HCT116 (cell line): Measurements from ENCODE around the gene SCN1B. TPM values are rescaled to one million over a fixed set of nuclear protein-coding genes. Genes with fewer than 3 reads are reported as not detected.

Source experiments
- ATAC-seq: fragments of 200-7000 bp; cut with Tn5 transposase; 2 replicates; pipeline ENCODE4 v1.9.1; 2020; ENCODE audit warnings: mild to moderate bottlenecking, moderate library complexity
- BruUV-seq: library from RNA; stranded (reverse); fragments of 400-500 nt; replicated peaks from 2 replicates; lab custom pipeline; 2021; lab: Mats Ljungman, UMichigan
- CTCF ChIA-PET: fragments of 300-600 bp; sonication (Branson Sonifier 250); formaldehyde crosslinking; loops from one replicate; lab custom pipeline; 2021; ENCODE audit warnings: antibody characterized with exemption; lab: Charles Lee
- POLR2A ChIA-PET: fragments of 300-600, 350-600 bp; sonication (Branson Sonifier 250); formaldehyde crosslinking; loops from one replicate; lab custom pipeline; 2021; ENCODE audit warnings: antibody characterized with exemption; lab: Charles Lee
- RAD21 ChIA-PET, 2 experiments: fragments of 300-600 bp; sonication (Branson Sonifier 250); formaldehyde crosslinking; loops; one replicate each; lab custom pipeline; 2023; ENCODE audit warnings: low total read pairs in 2 of 2; ENCODE audit not compliant: uncharacterized antibody in 2 of 2, unreplicated experiment in 2 of 2, low non-redundant PET in 1 of 2; lab: Charles Lee
- DNase-seq: peaks from one replicate; pipeline ENCODE4 v3.0.0-alpha.2; 2010; ENCODE audit warnings: low read depth, low spot score
- H2AFZ ChIP-seq: fragments of 200-600 bp; shearing (Covaris generic), sonication (generic); 2 replicates; pipeline ENCODE4 v1.6.1; 2017; ENCODE audit warnings: low read depth, mixed run types, mixed read lengths, antibody characterized with exemption, low read length; ENCODE audit not compliant: poor library complexity, severe bottlenecking
- H3K27ac ChIP-seq: 2 replicates; pipeline ENCODE4 v1.5.1; 2012; ENCODE audit warnings: low read depth, low read length
- H3K27me3 ChIP-seq: fragments of 200-600 bp; sonication (generic); 2 replicates; pipeline ENCODE4 v1.6.1; 2016; ENCODE audit warnings: mixed run types, low read length, mixed read lengths; ENCODE audit not compliant: insufficient read depth
- H3K36me3 ChIP-seq, 2 experiments: fragments of 200-500 bp in 1 of 2; fragments of 200-600 bp in 1 of 2; sonication (Bioruptor generic) in 1 of 2; sonication (generic) in 1 of 2; 2 replicates each; pipeline versions ENCODE4 v1.5.1 to v1.6.1; 2014 to 2016; ENCODE audit warnings: low read length in 2 of 2, inconsistent platforms in 1 of 2, mixed read lengths in 1 of 2, mixed run types in 1 of 2; ENCODE audit not compliant: insufficient read depth in 2 of 2, control insufficient read depth in 1 of 2
- H3K4me1 ChIP-seq, 2 experiments: fragments of 200-600 bp in 1 of 2; sonication (generic) in 1 of 2; 2 replicates each; pipeline versions ENCODE4 v1.5.1 to v1.6.1; 2012 to 2017; ENCODE audit warnings: low read length in 2 of 2, inconsistent platforms in 1 of 2, mild to moderate bottlenecking in 1 of 2, mixed read lengths in 1 of 2, mixed run types in 1 of 2, moderate library complexity in 1 of 2; ENCODE audit not compliant: insufficient read depth in 2 of 2, control insufficient read depth in 1 of 2
- H3K4me2 ChIP-seq: fragments of 200-600 bp; sonication (generic); 2 replicates; pipeline ENCODE4 v1.6.1; 2017; ENCODE audit warnings: mixed run types, low read length, mixed read lengths
- H3K4me3 ChIP-seq, 2 experiments: fragments of 200-600 bp in 1 of 2; sonication (generic) in 1 of 2; replicated peaks in 1 of 2; 2 replicates each; pipeline ENCODE4 v1.5.1; 2011 to 2016; ENCODE audit warnings: low read length in 2 of 2, control low read depth in 1 of 2, low read depth in 1 of 2, mild to moderate bottlenecking in 1 of 2, mixed read lengths in 1 of 2, mixed run types in 1 of 2
- H3K79me2 ChIP-seq: fragments of 200-600 bp; sonication (generic); 2 replicates; pipeline ENCODE4 v1.6.1; 2017; ENCODE audit warnings: mild to moderate bottlenecking, mixed run types, low read length, moderate library complexity, mixed read lengths; ENCODE audit not compliant: insufficient read depth
- H3K9ac ChIP-seq: fragments of 200-600 bp; sonication (generic); 2 replicates; pipeline ENCODE4 v1.6.1; 2016; ENCODE audit warnings: low read length, mixed read lengths
- H3K9me2 ChIP-seq: fragments of 200-600 bp; sonication (generic), shearing (Covaris generic); 2 replicates; pipeline ENCODE4 v1.6.1; 2017; ENCODE audit warnings: mixed run types, mild to moderate bottlenecking, moderate library complexity; ENCODE audit not compliant: insufficient read depth
- H3K9me3 ChIP-seq, 2 experiments: fragments of 200-500 bp in 1 of 2; fragments of 200-600 bp in 1 of 2; sonication (Bioruptor generic) in 1 of 2; sonication (generic) in 1 of 2; 2 replicates each; pipeline ENCODE4 v1.6.1; 2014 to 2017; ENCODE audit warnings: low read length in 2 of 2, mixed read lengths in 2 of 2, inconsistent platforms in 1 of 2, low read depth in 1 of 2, mild to moderate bottlenecking in 1 of 2, mixed run types in 1 of 2, moderate library complexity in 1 of 2; ENCODE audit not compliant: control insufficient read depth in 1 of 2, insufficient read depth in 1 of 2
- H4K20me1 ChIP-seq: fragments of 200-600 bp; sonication (generic), shearing (Covaris generic); 2 replicates; pipeline ENCODE4 v1.6.1; 2017; ENCODE audit warnings: mixed run types, mild to moderate bottlenecking, moderate library complexity; ENCODE audit not compliant: insufficient read depth
- ATF3 ChIP-seq: IDR thresholded peaks from 2 replicates; pipeline ENCODE4 v1.6.1; 2012
- CBX3 ChIP-seq: IDR thresholded peaks from 2 replicates; pipeline ENCODE4 v1.6.1; 2012; ENCODE audit warnings: low read depth
- EGR1 ChIP-seq: IDR thresholded peaks from 2 replicates; pipeline ENCODE4 v1.6.1; 2012; ENCODE audit warnings: low read depth
- ELF1 ChIP-seq: IDR thresholded peaks from 2 replicates; pipeline ENCODE4 v1.6.1; 2012; ENCODE audit warnings: low read depth, borderline replicate concordance
- EZH2 ChIP-seq: fragments of 200-600 bp; sonication (generic); IDR thresholded peaks from 2 replicates; pipeline ENCODE4 v1.6.1; 2017; ENCODE audit warnings: antibody characterized with exemption, mixed run types
- EZH2phosphoT487 ChIP-seq: fragments of 200-600 bp; IDR thresholded peaks from 2 replicates; pipeline ENCODE4 v1.6.1; 2018; ENCODE audit warnings: antibody characterized with exemption, borderline replicate concordance
- FOSL1 ChIP-seq: IDR thresholded peaks from 2 replicates; pipeline ENCODE4 v1.6.1; 2012; ENCODE audit warnings: low read depth
- JUND ChIP-seq: IDR thresholded peaks from 2 replicates; pipeline ENCODE4 v1.6.1; 2012
- POLR2AphosphoS5 ChIP-seq: IDR thresholded peaks from 2 replicates; pipeline ENCODE4 v1.6.1; 2011; ENCODE audit warnings: mild to moderate bottlenecking, low read depth, low read length, moderate library complexity
- SIN3A ChIP-seq: IDR thresholded peaks from 2 replicates; pipeline ENCODE4 v1.6.1; 2012; ENCODE audit warnings: low read depth
- SP1 ChIP-seq: IDR thresholded peaks from 2 replicates; pipeline ENCODE4 v1.6.1; 2012; ENCODE audit warnings: low read depth
- SRF ChIP-seq: IDR thresholded peaks from 2 replicates; pipeline ENCODE4 v1.6.1; 2012; ENCODE audit warnings: low read depth
- TCF7L2 ChIP-seq: IDR thresholded peaks from 2 replicates; pipeline ENCODE4 v1.7.0; 2011; ENCODE audit warnings: borderline replicate concordance, inconsistent platforms; ENCODE audit not compliant: insufficient read depth, insufficient read length; ENCODE audit errors: extremely low read depth
- YY1 ChIP-seq: IDR thresholded peaks from 2 replicates; pipeline ENCODE4 v1.6.1; 2011; ENCODE audit warnings: low read length, low read depth, moderate library complexity, mild to moderate bottlenecking; ENCODE audit not compliant: insufficient replicate concordance; ENCODE audit errors: extremely low read depth
- ZBTB33 ChIP-seq: IDR thresholded peaks from 2 replicates; pipeline ENCODE4 v1.6.1; 2011; ENCODE audit warnings: mild to moderate bottlenecking, low read length, moderate library complexity; ENCODE audit not compliant: insufficient replicate concordance; ENCODE audit errors: extremely low read depth
- ZNF274 ChIP-seq: fragments of 200-500 bp; sonication (Bioruptor generic); IDR thresholded peaks from 2 replicates; pipeline ENCODE4 v1.6.1; 2014; ENCODE audit warnings: mild to moderate bottlenecking, low read depth, low read length, inconsistent platforms
- intact Hi-C: fragments of 100-400 bp; cut with micrococcal nuclease; formaldehyde crosslinking; loops from 2 replicates; pipeline ENCODE4 v1.10.0; 2022
- total RNA-seq: library from RNA; stranded (reverse); gene quantifications from one replicate; pipeline ENCODE4 v1.2.1, GENCODE V29; 2021; ENCODE audit not compliant: unreplicated experiment
- TF ChIP-seq, protein P1 (sequence below), 3 experiments: fragments of 200-600 bp in 1 of 3; sonication (generic) in 1 of 3; IDR thresholded peaks in 2 of 3; conservative IDR thresholded peaks in 1 of 3; 2 replicates each; pipeline ENCODE4 v1.5.1; 2012 to 2017; ENCODE audit warnings: low read depth in 2 of 3, low read length in 2 of 3, antibody characterized with exemption in 1 of 3, borderline replicate concordance in 1 of 3, control low read depth in 1 of 3, mild to moderate bottlenecking in 1 of 3, mixed read lengths in 1 of 3, mixed run types in 1 of 3, moderate library complexity in 1 of 3; ENCODE audit not compliant: insufficient read depth in 1 of 3

The SCN1B gene
- total RNA-seq, 1 experiment from 2014 or later, result 6.6 TPM

GRCh38 chr19:35017507-35017906 lies 12.8 kb upstream of the SCN1B start:
- DNase-seq (no peak), ATAC-seq (no peak)
- BruUV-seq, result no TSS peak
- Histone ChIP-seq H3K4me1 (no peaks in the 10 kb centered on the region), H3K79me2 (no peaks in the 10 kb centered on the region), H3K27me3 (no peaks in the 10 kb centered on the region), H2AFZ (no peak overlapping the region), H4K20me1 (no peaks in the 10 kb centered on the region), H3K9me3 (no peaks in the 10 kb centered on the region), H3K27ac (no peak overlapping the region), H3K36me3 (peaks cover 17 to 31% of the 10 kb centered on the region in 2 experiments; a peak in 3 of 4 replicates), H3K9ac (no peak overlapping the region), H3K9me2 (no peaks in the 10 kb centered on the region), H3K4me3 (no peak overlapping the region), H3K4me2 (no peak overlapping the region)
- intact Hi-C loops, result no loop called here
- POLR2A ChIA-PET, result no interaction called here
- CTCF ChIA-PET, result interaction anchor here (1.2 kb wide), 1 partner anchor 16 kb away, joined by 3 read pairs; no protein-coding TSS in a partner anchor
- RAD21 ChIA-PET, result no interaction called here
- TF ChIP-seq TCF7L2 (no peak), SRF (no peak), CBX3 (no peak), ELF1 (no peak), SIN3A (no peak), ATF3 (no peak)

DNA sequence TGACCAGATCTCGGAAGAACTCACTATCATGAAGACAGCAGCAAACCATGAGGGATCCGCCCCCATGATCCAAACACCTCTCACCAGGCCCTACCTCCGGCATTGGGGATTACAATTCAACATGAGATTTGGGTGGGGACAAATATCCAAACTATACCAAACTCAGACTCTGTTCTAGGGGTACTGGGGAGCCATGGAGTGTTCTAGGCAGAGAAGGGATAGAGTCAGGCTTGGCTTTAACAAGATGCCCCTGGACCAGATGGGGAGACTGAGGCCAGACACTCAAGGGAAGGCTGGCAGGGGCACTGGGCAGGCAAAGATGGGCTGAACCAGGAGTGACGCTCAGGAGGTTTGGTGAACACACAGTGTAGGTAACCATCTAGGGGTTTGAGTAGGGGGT lies 11.9 kb upstream of the SCN1B start:
- Histone ChIP-seq H3K4me3 (no peak overlapping the region), H3K27ac (no peak overlapping the region), H3K9me2 (no peaks in the 10 kb centered on the region), H3K9me3 (no peaks in the 10 kb centered on the region), H3K27me3 (no peaks in the 10 kb centered on the region), H3K9ac (no peak overlapping the region), H3K4me2 (no peak overlapping the region), H3K36me3 (peaks cover 18 to 37% of the 10 kb centered on the region in 2 experiments; a peak in 3 of 4 replicates), H2AFZ (no peak overlapping the region), H4K20me1 (no peaks in the 10 kb centered on the region), H3K4me1 (no peaks in the 10 kb centered on the region), H3K79me2 (no peaks in the 10 kb centered on the region)
- no peak for ATAC-seq
- BruUV-seq, result no TSS peak
- RAD21 ChIA-PET, result no interaction called here
- DNase-seq, result no peak
- intact Hi-C loops, result no loop called here
- POLR2A ChIA-PET, result no interaction called here
- CTCF ChIA-PET, result no interaction called here
- TF ChIP-seq FOSL1 (no peak), SIN3A (no peak), EGR1 (no peak), EZH2phosphoT487 (no peak), POLR2AphosphoS5 (no peak), TCF7L2 (no peak), ATF3 (no peak), ZNF274 (no peak), JUND (no peak), ZBTB33 (no peak), YY1 (no peak), EZH2 (no peak), SP1 (no peak)
- TF ChIP-seq, protein P1, sequence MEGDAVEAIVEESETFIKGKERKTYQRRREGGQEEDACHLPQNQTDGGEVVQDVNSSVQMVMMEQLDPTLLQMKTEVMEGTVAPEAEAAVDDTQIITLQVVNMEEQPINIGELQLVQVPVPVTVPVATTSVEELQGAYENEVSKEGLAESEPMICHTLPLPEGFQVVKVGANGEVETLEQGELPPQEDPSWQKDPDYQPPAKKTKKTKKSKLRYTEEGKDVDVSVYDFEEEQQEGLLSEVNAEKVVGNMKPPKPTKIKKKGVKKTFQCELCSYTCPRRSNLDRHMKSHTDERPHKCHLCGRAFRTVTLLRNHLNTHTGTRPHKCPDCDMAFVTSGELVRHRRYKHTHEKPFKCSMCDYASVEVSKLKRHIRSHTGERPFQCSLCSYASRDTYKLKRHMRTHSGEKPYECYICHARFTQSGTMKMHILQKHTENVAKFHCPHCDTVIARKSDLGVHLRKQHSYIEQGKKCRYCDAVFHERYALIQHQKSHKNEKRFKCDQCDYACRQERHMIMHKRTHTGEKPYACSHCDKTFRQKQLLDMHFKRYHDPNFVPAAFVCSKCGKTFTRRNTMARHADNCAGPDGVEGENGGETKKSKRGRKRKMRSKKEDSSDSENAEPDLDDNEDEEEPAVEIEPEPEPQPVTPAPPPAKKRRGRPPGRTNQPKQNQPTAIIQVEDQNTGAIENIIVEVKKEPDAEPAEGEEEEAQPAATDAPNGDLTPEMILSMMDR (IDR thresholded peaks at IDR 0.05 in 2 of 3, conservative IDR thresholded peaks at IDR 0.05 in 1 of 3; ENCODE audit: borderline replicate concordance in 1 of 3, insufficient read depth in 1 of 3, low read depth in 2 of 3, low read length in 2 of 3), result no peak
